Thymus (tissue), 11 donors: ENCODE measurements around the gene TIGD1. TPM values are rescaled to one million over a fixed set of nuclear protein-coding genes. Genes with fewer than 3 reads are reported as not detected.

Experiments used
- DNase-seq, 9 donors: peaks; one replicate each; pipeline ENCODE4 v3.0.0-alpha.2; 2013; ENCODE audit warnings: low spot score in 9 of 9, low read depth in 6 of 9, missing footprints in 1 of 9
- H3K27ac ChIP-seq, 2 donors: one replicate each; pipeline ENCODE4 v1.5.1; 2013; ENCODE audit warnings: control low read depth in 1 of 2, low read depth in 1 of 2, low read length in 1 of 2, mild to moderate bottlenecking in 1 of 2, moderate library complexity in 1 of 2
- H3K27me3 ChIP-seq, 2 donors: one replicate each; pipeline ENCODE4 v1.5.1; 2013; ENCODE audit warnings: low read length in 1 of 2; ENCODE audit not compliant: control insufficient read depth in 2 of 2, insufficient read depth in 1 of 2
- H3K36me3 ChIP-seq, 2 donors: one replicate each; pipeline ENCODE4 v1.5.1; 2013; ENCODE audit warnings: low read length in 1 of 2, mild to moderate bottlenecking in 1 of 2, moderate library complexity in 1 of 2; ENCODE audit not compliant: control insufficient read depth in 2 of 2, insufficient read depth in 2 of 2
- H3K4me1 ChIP-seq, 2 donors: one replicate each; pipeline ENCODE4 v1.5.1; 2013; ENCODE audit warnings: low read length in 2 of 2; ENCODE audit not compliant: control insufficient read depth in 2 of 2, insufficient read depth in 2 of 2
- H3K4me3 ChIP-seq, 2 donors: one replicate each; pipeline ENCODE4 v1.5.1; 2013; ENCODE audit warnings: low read length in 2 of 2, control low read depth in 1 of 2, mild to moderate bottlenecking in 1 of 2
- H3K9me3 ChIP-seq, 2 donors: one replicate each; pipeline ENCODE4 v1.5.1; 2013; ENCODE audit warnings: low read length in 1 of 2, mild to moderate bottlenecking in 1 of 2; ENCODE audit not compliant: control insufficient read depth in 2 of 2, insufficient read depth in 1 of 2
- WGBS: extraction: QIAGEN DNeasy Blood & Tissue Kit; methylation state at CpG from one replicate; pipeline ENCODE4 v1.1.7; 2013; 5-methylcytosine and 5-hydroxymethylcytosine counted together
- polyA plus RNA-seq: library from polyadenylated mRNA; stranded (reverse); fragments of 200-250 nt; gene quantifications from one replicate; pipeline ENCODE4 v1.2.3, GENCODE V29; 2013
- total RNA-seq: library from RNA; stranded (reverse); fragments of 120-200 nt; gene quantifications from one replicate; pipeline ENCODE4 v1.2.4, GENCODE V29; 2013
- donor health status: healthy.

TIGD1 gene
- total and polyA plus RNA-seq, 2 donors: 8.3 to 16.2 TPM

DNA sequence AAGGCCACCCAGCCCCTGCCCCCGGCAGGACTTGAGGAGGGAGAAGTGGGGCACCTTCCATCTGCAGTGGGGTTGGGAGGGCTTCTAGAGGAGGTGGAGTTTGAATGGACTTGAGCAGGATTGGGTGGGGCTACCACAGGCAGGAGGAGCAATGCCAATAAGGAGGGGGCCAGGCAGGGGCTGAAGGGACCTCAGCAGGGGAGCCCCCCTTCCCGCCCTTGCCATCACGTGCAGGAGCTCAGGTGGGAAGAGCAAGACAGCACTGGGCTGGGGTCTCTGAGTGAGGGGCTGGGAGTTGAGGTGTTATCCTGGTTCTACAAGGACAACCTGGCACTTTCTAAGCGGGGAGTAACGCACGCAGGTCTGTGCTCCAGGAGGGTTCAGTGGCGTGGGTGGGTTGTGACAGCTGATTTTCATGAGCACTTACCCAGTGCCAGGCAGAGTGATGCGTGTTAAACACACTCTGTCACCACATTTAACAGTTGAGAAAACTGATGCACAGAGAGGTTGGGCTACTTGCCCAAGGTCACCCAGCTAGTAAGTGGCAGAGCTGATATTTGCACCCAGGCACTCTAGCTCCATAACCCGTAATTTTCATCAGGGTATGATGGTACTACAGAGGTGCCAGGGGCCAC is 19.6 kb downstream of the TIGD1 start:
- no peaks in the 10 kb centered on the region for H3K36me3 ChIP-seq
- H3K9me3 ChIP-seq: no peaks in the 10 kb centered on the region
- H3K4me1 ChIP-seq: no peaks in the 10 kb centered on the region
- no peak overlapping the region for H3K27ac ChIP-seq
- H3K4me3 ChIP-seq: no peak overlapping the region
- no peak for DNase-seq
- WGBS: 95% methylated on average over 9 of the region's 9 CpGs
- peaks cover 5 to 33% of the 10 kb centered on the region in 2 donors for H3K27me3 ChIP-seq

DNA sequence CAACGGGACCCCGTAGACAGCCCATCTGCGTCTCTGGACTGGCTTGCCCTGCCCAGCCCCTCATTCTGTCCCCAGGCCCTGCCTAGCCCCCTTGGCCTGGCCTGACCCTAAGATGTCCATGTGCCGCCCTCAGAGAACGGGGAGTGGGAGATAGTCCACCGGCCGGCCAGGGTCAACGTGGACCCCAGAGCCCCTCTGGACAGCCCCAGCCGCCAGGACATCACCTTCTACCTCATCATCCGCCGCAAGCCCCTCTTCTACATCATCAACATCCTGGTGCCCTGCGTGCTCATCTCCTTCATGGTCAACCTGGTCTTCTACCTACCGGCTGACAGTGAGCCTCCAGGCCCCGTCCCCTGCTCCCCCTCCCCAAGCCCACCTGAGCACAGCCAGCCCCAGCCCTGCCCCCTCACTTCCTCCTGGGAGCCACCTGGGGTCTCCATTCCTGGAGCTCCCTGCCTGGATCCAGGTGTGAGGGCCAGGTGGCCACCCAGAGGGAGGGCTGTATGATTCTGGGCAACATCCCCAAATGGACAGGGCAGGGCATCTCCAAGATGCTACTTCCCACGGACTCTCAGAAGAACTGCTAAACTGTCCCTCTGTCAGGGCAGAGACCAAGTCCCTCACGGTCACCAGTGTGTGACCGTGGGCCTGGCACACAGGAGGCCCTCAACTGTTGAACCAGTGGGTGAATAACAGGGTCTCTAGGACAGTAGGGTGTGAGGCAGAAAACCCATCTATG is 20.4 kb downstream of the TIGD1 start:
- no peak for DNase-seq
- Histone ChIP-seq H3K4me1 (no peaks in the 10 kb centered on the region), H3K4me3 (no peak overlapping the region)

DNA sequence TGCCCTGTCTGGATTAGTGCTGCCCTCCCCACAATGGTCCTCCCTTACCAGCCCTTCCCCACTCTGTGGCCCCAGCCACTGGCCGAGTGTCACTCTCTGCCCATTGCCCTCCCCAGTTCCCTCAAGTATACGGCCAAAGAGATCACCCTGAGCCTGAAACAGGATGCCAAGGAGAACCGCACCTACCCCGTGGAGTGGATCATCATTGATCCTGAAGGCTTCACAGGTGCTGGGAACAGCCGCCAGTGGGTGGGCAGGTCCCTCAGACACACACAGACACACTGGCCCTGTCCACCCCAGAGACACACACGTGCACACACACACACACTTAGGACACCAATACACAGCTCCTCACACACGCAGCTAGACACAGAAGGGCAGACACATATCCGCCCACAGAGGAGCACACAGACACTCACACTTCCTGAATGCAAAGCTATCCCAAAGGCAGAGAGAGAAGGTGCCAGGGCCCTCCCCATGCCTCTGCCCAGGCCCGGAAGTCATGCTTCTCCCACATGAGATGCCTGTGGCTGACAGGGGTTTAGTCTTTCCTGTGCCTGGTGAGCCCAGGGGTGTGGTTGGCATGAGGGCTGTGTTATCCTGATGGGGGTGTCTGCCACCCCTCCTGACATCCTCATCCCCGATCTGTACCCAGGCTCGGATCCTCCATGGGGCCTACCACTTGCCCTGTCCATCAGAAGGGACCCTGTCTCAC is 21.5 kb downstream of the TIGD1 start:
- Histone ChIP-seq H3K4me1 (no peaks in the 10 kb centered on the region), H3K9me3 (no peaks in the 10 kb centered on the region), H3K27me3 (peaks cover 23 to 51% of the 10 kb centered on the region in 2 donors), H3K27ac (no peak overlapping the region), H3K36me3 (no peaks in the 10 kb centered on the region), H3K4me3 (no peak overlapping the region)
- DNase-seq: no peak
- WGBS: 72% methylated on average over 11 of the region's 11 CpGs

More for the DNA sequence above, 20.4 kb downstream of the TIGD1 start:
- Histone ChIP-seq H3K27me3 (peaks cover 13 to 40% of the 10 kb centered on the region in 2 donors), H3K9me3 (no peaks in the 10 kb centered on the region), H3K36me3 (no peaks in the 10 kb centered on the region), H3K27ac (no peak overlapping the region)
- 96% methylated on average over 17 of the region's 17 CpGs for WGBS

DNA sequence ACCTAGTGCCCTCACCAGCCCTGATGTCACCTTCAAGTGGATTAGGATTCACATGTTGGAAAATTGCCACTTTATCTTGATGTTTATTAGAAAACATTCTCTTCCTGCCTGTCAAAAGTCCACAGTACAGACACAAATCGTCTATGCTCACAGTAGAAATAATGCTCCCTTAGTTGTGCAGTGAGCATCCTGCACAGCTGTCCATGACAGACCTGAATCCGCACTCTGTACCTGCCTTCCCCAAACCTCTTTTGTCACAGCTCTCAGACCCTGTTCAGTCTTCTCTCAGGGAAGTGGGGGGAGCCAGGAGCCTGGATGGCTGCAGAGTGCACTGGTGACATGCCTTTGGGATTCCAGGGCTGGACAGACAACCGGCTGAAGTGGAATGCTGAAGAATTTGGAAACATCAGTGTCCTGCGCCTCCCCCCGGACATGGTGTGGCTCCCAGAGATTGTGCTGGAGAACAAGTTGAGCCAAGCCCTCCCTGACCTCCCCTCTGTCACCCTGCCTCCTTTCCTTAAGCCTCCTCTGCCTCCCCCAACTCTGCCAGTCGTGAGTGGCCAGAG is 22.4 kb downstream of the TIGD1 start:
- Histone ChIP-seq H3K27me3 (peaks cover 33 to 60% of the 10 kb centered on the region in 2 donors), H3K4me3 (no peak overlapping the region), H3K27ac (no peak overlapping the region)

DNA sequence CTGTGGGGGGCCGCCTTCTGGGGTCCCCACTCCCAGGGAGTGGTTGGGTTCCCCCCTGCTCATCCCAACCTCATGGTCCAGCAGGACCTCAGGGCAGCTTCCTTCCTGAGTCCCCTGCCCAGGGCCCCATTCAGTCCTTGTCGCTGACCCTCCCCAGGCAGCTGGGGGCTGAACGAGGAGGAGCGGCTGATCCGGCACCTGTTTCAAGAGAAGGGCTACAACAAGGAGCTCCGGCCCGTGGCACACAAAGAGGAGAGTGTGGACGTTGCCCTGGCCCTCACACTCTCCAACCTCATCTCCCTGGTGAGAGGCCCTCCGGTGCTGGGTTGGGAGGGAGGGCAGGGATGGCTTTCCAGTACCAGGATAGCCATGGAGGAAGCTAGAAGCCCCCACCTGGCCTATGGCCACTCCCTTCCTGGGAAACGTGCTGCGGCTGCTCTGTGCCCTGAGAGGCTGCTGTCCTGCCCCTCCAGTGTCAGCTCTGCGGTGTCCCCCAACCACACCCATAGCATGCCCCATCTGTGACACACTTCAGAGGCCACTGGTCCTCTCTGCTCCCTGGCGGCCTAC is 23.9 kb downstream of the TIGD1 start:
- Histone ChIP-seq H3K27me3 (peaks cover 48 to 75% of the 10 kb centered on the region in 2 donors), H3K9me3 (no peaks in the 10 kb centered on the region), H3K4me3 (no peak overlapping the region), H3K27ac (no peak overlapping the region), H3K4me1 (peaks cover 0 to 6% of the 10 kb centered on the region in 2 donors), H3K36me3 (no peaks in the 10 kb centered on the region)
- WGBS: 90% methylated on average over 13 of the region's 13 CpGs
- DNase-seq: no peak

More for the DNA sequence above, 22.4 kb downstream of the TIGD1 start:
- DNase-seq: no peak
- 91% methylated on average over 6 of the region's 6 CpGs for WGBS
- H3K36me3 ChIP-seq: no peaks in the 10 kb centered on the region
- no peaks in the 10 kb centered on the region for H3K9me3 ChIP-seq
- no peaks in the 10 kb centered on the region for H3K4me1 ChIP-seq

DNA sequence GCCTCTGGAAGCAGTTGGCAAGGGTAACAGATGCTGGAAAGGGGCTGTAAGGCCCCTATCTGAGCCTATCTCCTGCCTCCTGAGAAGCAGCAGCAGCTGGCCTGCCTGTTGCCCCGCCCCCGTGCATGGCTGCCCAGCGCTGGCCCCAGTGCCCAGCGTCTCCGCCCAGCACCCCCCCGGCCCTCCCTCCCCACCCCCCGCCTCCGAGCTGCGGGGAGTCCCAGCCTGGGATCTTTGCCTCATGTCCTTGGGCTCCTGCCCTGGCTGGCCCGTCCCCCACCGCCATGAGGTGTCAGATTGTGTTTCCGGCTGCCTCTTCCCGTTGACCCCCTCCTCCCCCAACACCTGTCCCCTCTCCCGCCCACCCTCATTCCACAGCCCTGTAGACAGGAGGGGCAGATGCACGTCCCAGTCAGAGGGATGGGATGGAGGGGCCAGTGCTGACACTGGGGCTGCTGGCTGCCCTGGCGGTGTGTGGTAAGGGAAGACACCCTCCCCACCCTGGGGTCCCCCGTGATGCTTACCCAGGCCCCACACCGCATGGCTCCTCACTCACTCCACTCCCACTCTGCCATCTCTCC is 24.5 kb downstream of the TIGD1 start, which contains the start of gene CHRND:
CHRND (plus strand) TSS at position 370 of the 581 bp plus-strand sequence; CDS start at position 426, 56 bp downstream.
- no peak for DNase-seq
- Histone ChIP-seq H3K27ac (no peak within 1 kb of the TSS), H3K4me3 (no peak within 1 kb of the TSS), H3K36me3 (no peaks in the 10 kb centered on the region), H3K27me3 (peaks cover 48 to 79% of the 10 kb centered on the region in 2 donors), H3K4me1 (peaks cover 0 to 6% of the 10 kb centered on the region in 2 donors), H3K9me3 (no peaks in the 10 kb centered on the region)
- WGBS: 30% methylated on average over 18 of the region's 18 CpGs

DNA sequence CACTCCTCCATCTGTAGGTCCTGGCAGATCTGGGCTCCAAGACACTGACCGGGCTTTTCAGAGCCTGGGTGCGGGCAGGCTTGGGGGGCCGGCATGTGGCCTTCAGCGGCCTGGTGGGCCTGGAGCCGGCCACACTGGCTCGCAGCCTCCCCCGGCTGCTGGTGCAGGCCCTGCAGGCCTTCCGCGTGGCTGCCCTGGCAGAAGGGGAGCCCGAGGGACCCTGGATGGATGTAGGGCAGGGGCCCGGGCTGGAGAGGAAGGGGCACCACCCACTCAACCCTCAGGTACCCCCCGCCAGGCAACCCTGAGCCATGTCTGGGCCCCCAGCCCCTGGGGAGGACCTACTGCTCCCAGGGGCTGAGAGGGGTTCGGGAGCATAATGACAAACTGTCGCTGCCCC is 25.2 kb downstream of the TIGD1 start:
- WGBS: 92% methylated on average over 14 of the region's 14 CpGs
- Histone ChIP-seq H3K36me3 (no peaks in the 10 kb centered on the region), H3K4me3 (no peak overlapping the region), H3K27ac (no peak overlapping the region), H3K27me3 (peaks cover 48 to 84% of the 10 kb centered on the region in 2 donors), H3K9me3 (no peaks in the 10 kb centered on the region), H3K4me1 (peaks cover 0 to 6% of the 10 kb centered on the region in 2 donors)
- DNase-seq: no peak

DNA sequence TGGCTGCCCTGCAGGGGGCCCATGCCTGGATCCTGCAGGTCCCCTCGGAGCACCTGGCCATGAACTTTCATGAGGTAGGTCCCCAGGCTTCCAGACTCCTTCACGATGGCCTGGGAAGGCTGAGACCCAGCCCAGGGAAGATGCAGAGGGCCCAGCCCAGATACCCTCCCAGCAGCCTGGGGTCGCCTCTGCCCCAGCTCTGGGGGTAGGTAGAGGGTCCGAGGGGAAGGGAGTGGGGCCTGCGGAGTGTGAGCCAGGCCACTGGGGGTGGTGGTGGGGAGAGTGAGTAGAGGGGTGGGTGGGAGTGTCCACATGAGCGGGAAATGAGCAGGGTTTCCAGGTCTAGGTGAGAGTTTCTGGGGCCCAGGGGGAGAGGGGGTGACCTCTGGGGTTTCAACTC is 25.6 kb downstream of the TIGD1 start:
- peaks cover 50 to 87% of the 10 kb centered on the region in 2 donors for H3K27me3 ChIP-seq
- no peak overlapping the region for H3K27ac ChIP-seq
- no peaks in the 10 kb centered on the region for H3K9me3 ChIP-seq
- no peak overlapping the region for H3K4me3 ChIP-seq
- peaks cover 1 to 6% of the 10 kb centered on the region in 2 donors for H3K4me1 ChIP-seq
- DNase-seq: no peak
- 73% methylated on average over 6 of the region's 6 CpGs for WGBS
- no peaks in the 10 kb centered on the region for H3K36me3 ChIP-seq
